OCI-LY7 (cell line): ENCODE results near the gene SYT13.

Experiments
- EZH2phosphoT487 ChIP-seq: fragments of 200-600 bp; sonication (generic); IDR thresholded peaks from 2 replicates; pipeline ENCODE4 v1.6.1; 2018; ENCODE audit warnings: low read depth, borderline replicate concordance, mild to moderate bottlenecking, mixed run types, antibody characterized with exemption, low read length, moderate library complexity, mixed read lengths
- TF ChIP-seq, protein P1 (sequence below): fragments of 200-600 bp; sonication (generic); conservative IDR thresholded peaks from 2 replicates; pipeline ENCODE4 v1.5.1; 2014; ENCODE audit warnings: mild to moderate bottlenecking, antibody characterized with exemption, low read length, moderate library complexity, mixed read lengths

- TF ChIP-seq, protein P1, sequence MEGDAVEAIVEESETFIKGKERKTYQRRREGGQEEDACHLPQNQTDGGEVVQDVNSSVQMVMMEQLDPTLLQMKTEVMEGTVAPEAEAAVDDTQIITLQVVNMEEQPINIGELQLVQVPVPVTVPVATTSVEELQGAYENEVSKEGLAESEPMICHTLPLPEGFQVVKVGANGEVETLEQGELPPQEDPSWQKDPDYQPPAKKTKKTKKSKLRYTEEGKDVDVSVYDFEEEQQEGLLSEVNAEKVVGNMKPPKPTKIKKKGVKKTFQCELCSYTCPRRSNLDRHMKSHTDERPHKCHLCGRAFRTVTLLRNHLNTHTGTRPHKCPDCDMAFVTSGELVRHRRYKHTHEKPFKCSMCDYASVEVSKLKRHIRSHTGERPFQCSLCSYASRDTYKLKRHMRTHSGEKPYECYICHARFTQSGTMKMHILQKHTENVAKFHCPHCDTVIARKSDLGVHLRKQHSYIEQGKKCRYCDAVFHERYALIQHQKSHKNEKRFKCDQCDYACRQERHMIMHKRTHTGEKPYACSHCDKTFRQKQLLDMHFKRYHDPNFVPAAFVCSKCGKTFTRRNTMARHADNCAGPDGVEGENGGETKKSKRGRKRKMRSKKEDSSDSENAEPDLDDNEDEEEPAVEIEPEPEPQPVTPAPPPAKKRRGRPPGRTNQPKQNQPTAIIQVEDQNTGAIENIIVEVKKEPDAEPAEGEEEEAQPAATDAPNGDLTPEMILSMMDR: no peak
- no peak for TF ChIP-seq EZH2phosphoT487
These were observed 4.1 kb downstream of the SYT13 start for GRCh38 chr11:45282081-45282480.
